SH-SY5Y (cell line): Measurements from ENCODE around the gene PLEKHA6.

Source experiments
- GATA2 ChIP-seq: IDR thresholded peaks from 2 replicates; pipeline ENCODE4 v1.6.1; 2011; ENCODE audit warnings: mild to moderate bottlenecking, low read depth, low read length
- GATA3 ChIP-seq: IDR thresholded peaks from 2 replicates; pipeline ENCODE4 v1.6.1; 2011; ENCODE audit warnings: low read depth, mild to moderate bottlenecking, low read length, moderate library complexity

- no peak for TF ChIP-seq GATA3
- no peak for TF ChIP-seq GATA2
Observed at GRCh38 chr1:204255225-204255624, 104.5 kb downstream of the PLEKHA6 start.
